Esophagus squamous epithelium (tissue), 4 donors: ENCODE measurements around the gene TIMM22.

Experiments
- POLR2A ChIP-seq, 4 donors: fragments of 450-650 bp; IDR thresholded peaks; one replicate each; pipeline ENCODE4 v1.6.1; 2017; ENCODE audit warnings: antibody characterized with exemption in 4 of 4, mild to moderate bottlenecking in 4 of 4, moderate library complexity in 3 of 4
- TF ChIP-seq, protein P1 (sequence below), 6 experiments: fragments of 450-650 bp in 4 of 6; fragments of 200-600 bp in 2 of 6; sonication (generic) in 2 of 6; IDR thresholded peaks; one replicate each; pipeline ENCODE4 v1.5.1; 2016 to 2019; ENCODE audit warnings: antibody characterized with exemption in 6 of 6, mild to moderate bottlenecking in 4 of 6, moderate library complexity in 4 of 6

DNA sequence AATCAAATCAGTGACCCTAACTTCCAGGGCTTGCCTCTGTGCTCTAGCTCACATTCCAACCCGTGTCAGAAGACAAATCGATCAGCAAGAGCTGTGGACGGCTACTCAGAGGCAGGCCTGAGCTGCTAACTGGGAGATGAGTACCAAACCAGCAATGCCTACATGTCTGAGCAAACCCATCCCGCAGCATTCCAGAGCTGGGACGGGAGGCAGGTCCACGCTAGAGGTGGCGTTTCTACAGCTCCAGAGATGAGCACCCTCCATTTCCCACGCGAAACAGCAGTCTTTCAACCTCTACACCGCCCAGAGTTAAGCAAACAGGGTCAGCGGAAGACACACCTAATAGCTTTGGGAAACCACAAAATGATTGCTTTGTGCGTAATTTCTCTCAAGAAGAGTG is 23.9 kb upstream of the TIMM22 start:
- TF ChIP-seq, protein P1, sequence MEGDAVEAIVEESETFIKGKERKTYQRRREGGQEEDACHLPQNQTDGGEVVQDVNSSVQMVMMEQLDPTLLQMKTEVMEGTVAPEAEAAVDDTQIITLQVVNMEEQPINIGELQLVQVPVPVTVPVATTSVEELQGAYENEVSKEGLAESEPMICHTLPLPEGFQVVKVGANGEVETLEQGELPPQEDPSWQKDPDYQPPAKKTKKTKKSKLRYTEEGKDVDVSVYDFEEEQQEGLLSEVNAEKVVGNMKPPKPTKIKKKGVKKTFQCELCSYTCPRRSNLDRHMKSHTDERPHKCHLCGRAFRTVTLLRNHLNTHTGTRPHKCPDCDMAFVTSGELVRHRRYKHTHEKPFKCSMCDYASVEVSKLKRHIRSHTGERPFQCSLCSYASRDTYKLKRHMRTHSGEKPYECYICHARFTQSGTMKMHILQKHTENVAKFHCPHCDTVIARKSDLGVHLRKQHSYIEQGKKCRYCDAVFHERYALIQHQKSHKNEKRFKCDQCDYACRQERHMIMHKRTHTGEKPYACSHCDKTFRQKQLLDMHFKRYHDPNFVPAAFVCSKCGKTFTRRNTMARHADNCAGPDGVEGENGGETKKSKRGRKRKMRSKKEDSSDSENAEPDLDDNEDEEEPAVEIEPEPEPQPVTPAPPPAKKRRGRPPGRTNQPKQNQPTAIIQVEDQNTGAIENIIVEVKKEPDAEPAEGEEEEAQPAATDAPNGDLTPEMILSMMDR (IDR thresholded peaks at IDR 0.05), result no peak
- TF ChIP-seq POLR2A (IDR thresholded peaks at IDR 0.05), result no peak
